A673 (cell line): ENCODE measurements around the gene RELT.

Experiments used
- CTCF ChIP-seq: fragments of 300-800, 200-600 bp; sonication (generic); conservative IDR thresholded peaks from 2 replicates; pipeline ENCODE4 v1.5.1; 2017; ENCODE audit warnings: low read depth, mild to moderate bottlenecking, antibody characterized with exemption, low read length, moderate library complexity, mixed read lengths
- EZH2 ChIP-seq: fragments of 200-600 bp; sonication (generic); IDR thresholded peaks from 2 replicates; pipeline ENCODE4 v1.6.1; 2017; ENCODE audit warnings: borderline replicate concordance, low read depth, mild to moderate bottlenecking, mixed read lengths, antibody characterized with exemption, low read length; ENCODE audit not compliant: poor library complexity, severe bottlenecking

GRCh38 chr11:73380897-73381410 is 4.8 kb downstream of the RELT start:
- TF ChIP-seq CTCF, result no peak
- TF ChIP-seq EZH2, result no peak
